OCI-LY7 (cell line): ENCODE measurements around the gene SRSF4. TPM values are rescaled to one million over a fixed set of nuclear protein-coding genes. Genes with fewer than 3 reads are reported as not detected.
A peak's percentile ranks its signal among the peaks of the same experiment; 100 is the strongest.

ENCODE experiments used
- BruUV-seq: library from RNA; stranded (reverse); fragments of 400-500 nt; replicated peaks from 2 replicates; lab custom pipeline; 2021; lab: Mats Ljungman, UMichigan
- CTCF ChIA-PET: fragments of 300-600 bp; sonication (Branson Sonifier 250); formaldehyde crosslinking; loops from one replicate; lab custom pipeline; 2022; ENCODE audit warnings: antibody characterized with exemption; ENCODE audit not compliant: unreplicated experiment; lab: Charles Lee
- POLR2A ChIA-PET: fragments of 300-600 bp; sonication (Branson Sonifier 250); formaldehyde crosslinking; loops from one replicate; lab custom pipeline; 2022; ENCODE audit warnings: antibody characterized with exemption; lab: Charles Lee
- DNase-seq: peaks from one replicate; pipeline ENCODE4 v3.0.0-alpha.2; 2015; ENCODE audit warnings: low spot score
- H2AFZ ChIP-seq: fragments of 200-600 bp; sonication (generic), shearing (Covaris generic); 2 replicates; pipeline ENCODE4 v1.6.1; 2014; ENCODE audit warnings: mild to moderate bottlenecking, antibody characterized with exemption, low read length, moderate library complexity
- H3K27ac ChIP-seq: fragments of 200-600 bp; sonication (generic); 2 replicates; pipeline ENCODE4 v1.5.1; 2014; ENCODE audit warnings: mixed run types, low read depth, mild to moderate bottlenecking, moderate library complexity, low read length, inconsistent platforms; ENCODE audit not compliant: poor library complexity, severe bottlenecking
- H3K36me3 ChIP-seq: fragments of 200-600 bp; sonication (generic); 2 replicates; pipeline ENCODE4 v1.6.1; 2014; ENCODE audit warnings: mild to moderate bottlenecking, antibody characterized with exemption, low read length, moderate library complexity, mixed read lengths; ENCODE audit not compliant: insufficient read depth
- H3K4me1 ChIP-seq: fragments of 200-600 bp; sonication (generic); 2 replicates; pipeline ENCODE4 v1.5.1; 2014; ENCODE audit warnings: mild to moderate bottlenecking, low read length; ENCODE audit not compliant: insufficient read depth, poor library complexity, severe bottlenecking
- H3K4me2 ChIP-seq: fragments of 200-600 bp; sonication (generic); 2 replicates; pipeline ENCODE4 v1.6.1; 2014; ENCODE audit warnings: mild to moderate bottlenecking, low read length
- H3K4me3 ChIP-seq: fragments of 200-600 bp; sonication (generic); 2 replicates; pipeline ENCODE4 v1.5.1; 2014; ENCODE audit warnings: mild to moderate bottlenecking, low read depth, low read length; ENCODE audit not compliant: poor library complexity, severe bottlenecking
- H3K79me2 ChIP-seq: fragments of 200-600 bp; sonication (generic); 2 replicates; pipeline ENCODE4 v1.6.1; 2016; ENCODE audit warnings: low read depth, mild to moderate bottlenecking, low read length, moderate library complexity, mixed read lengths; ENCODE audit not compliant: insufficient read depth
- H3K9me2 ChIP-seq: fragments of 200-600 bp; sonication (generic); 2 replicates; pipeline ENCODE4 v1.6.1; 2016; ENCODE audit warnings: mild to moderate bottlenecking, low read length, mixed read lengths; ENCODE audit not compliant: insufficient read depth
- H3K9me3 ChIP-seq: fragments of 200-600 bp; sonication (generic); 2 replicates; pipeline ENCODE4 v1.6.1; 2014; ENCODE audit warnings: mild to moderate bottlenecking, mixed run types, low read length, mixed read lengths
- H4K20me1 ChIP-seq: fragments of 200-600 bp; sonication (generic); 2 replicates; pipeline ENCODE4 v1.6.1; 2014; ENCODE audit warnings: mild to moderate bottlenecking, antibody characterized with exemption, low read length, moderate library complexity, mixed read lengths; ENCODE audit not compliant: insufficient read depth
- EZH2phosphoT487 ChIP-seq: fragments of 200-600 bp; sonication (generic); IDR thresholded peaks from 2 replicates; pipeline ENCODE4 v1.6.1; 2018; ENCODE audit warnings: low read depth, borderline replicate concordance, mild to moderate bottlenecking, mixed run types, antibody characterized with exemption, low read length, moderate library complexity, mixed read lengths
- intact Hi-C: fragments of 100-400 bp; cut with micrococcal nuclease; formaldehyde crosslinking; loops from one replicate; pipeline ENCODE4 v1.10.0; 2022; ENCODE audit not compliant: unreplicated experiment
- total RNA-seq, 2 experiments: library from RNA; depleted of rRNA in 1 of 2; stranded (reverse); fragments of >200 nt in 1 of 2; shearing (Covaris generic) in 1 of 2; gene quantifications; 2 replicates each; pipeline ENCODE4 v1.2.3, GENCODE V29; 2014 to 2022
- TF ChIP-seq, protein P1 (sequence below): fragments of 200-600 bp; sonication (generic); conservative IDR thresholded peaks from 2 replicates; pipeline ENCODE4 v1.5.1; 2014; ENCODE audit warnings: mild to moderate bottlenecking, antibody characterized with exemption, low read length, moderate library complexity, mixed read lengths

Gene SRSF4
- total RNA-seq, 2 experiments from 2014 or later: 52.8 to 122 TPM

DNA sequence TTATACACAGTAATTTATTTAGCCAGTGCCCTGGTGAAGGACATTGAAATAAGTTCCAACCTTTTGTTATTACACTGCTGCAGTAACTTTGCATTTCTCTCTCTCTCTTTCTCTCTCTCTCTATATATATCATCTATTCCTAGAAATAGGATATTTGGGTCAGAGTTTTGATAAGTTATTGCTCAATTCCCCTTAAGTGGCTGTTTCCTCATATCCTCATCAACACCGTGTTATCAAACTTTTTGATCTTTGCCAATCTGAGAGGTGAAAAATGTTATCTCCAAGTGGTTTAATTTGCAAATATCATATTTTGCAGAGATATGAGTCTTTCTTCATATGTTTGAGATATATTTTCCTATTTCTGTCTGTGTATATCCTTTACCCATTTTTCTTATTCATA lies 1.6 kb upstream of the SRSF4 start:
- BruUV-seq: no TSS peak
- Histone ChIP-seq H4K20me1 (peaks cover 26% of the 10 kb centered on the region), H3K9me3 (no peaks in the 10 kb centered on the region), H2AFZ (peak overlapping the region; percentile 92; the same call in 1 of the 2 replicates), H3K9me2 (no peaks in the 10 kb centered on the region), H3K79me2 (peaks cover 33% of the 10 kb centered on the region), H3K4me2 (no peak overlapping the region; the same call in 1 of the 2 replicates), H3K36me3 (peaks cover 28% of the 10 kb centered on the region), H3K4me1 (peaks cover 25% of the 10 kb centered on the region), H3K4me3 (no peak overlapping the region), H3K27ac (no peak overlapping the region)
- DNase-seq: no peak
- TF ChIP-seq EZH2phosphoT487: no peak
- TF ChIP-seq, protein P1, sequence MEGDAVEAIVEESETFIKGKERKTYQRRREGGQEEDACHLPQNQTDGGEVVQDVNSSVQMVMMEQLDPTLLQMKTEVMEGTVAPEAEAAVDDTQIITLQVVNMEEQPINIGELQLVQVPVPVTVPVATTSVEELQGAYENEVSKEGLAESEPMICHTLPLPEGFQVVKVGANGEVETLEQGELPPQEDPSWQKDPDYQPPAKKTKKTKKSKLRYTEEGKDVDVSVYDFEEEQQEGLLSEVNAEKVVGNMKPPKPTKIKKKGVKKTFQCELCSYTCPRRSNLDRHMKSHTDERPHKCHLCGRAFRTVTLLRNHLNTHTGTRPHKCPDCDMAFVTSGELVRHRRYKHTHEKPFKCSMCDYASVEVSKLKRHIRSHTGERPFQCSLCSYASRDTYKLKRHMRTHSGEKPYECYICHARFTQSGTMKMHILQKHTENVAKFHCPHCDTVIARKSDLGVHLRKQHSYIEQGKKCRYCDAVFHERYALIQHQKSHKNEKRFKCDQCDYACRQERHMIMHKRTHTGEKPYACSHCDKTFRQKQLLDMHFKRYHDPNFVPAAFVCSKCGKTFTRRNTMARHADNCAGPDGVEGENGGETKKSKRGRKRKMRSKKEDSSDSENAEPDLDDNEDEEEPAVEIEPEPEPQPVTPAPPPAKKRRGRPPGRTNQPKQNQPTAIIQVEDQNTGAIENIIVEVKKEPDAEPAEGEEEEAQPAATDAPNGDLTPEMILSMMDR: no peak
- ChIA-PET CTCF (no interaction called here), POLR2A (interaction anchor here (0.7 to 1.1 kb wide), 2 partner anchors 17 to 30 kb away, joined by 3 to 5 read pairs; no protein-coding TSS in a partner anchor)
- intact Hi-C loops: loop anchor here (5.0 kb wide), 2 partner anchors 301 to 671 kb away; no protein-coding TSS in a partner anchor

DNA sequence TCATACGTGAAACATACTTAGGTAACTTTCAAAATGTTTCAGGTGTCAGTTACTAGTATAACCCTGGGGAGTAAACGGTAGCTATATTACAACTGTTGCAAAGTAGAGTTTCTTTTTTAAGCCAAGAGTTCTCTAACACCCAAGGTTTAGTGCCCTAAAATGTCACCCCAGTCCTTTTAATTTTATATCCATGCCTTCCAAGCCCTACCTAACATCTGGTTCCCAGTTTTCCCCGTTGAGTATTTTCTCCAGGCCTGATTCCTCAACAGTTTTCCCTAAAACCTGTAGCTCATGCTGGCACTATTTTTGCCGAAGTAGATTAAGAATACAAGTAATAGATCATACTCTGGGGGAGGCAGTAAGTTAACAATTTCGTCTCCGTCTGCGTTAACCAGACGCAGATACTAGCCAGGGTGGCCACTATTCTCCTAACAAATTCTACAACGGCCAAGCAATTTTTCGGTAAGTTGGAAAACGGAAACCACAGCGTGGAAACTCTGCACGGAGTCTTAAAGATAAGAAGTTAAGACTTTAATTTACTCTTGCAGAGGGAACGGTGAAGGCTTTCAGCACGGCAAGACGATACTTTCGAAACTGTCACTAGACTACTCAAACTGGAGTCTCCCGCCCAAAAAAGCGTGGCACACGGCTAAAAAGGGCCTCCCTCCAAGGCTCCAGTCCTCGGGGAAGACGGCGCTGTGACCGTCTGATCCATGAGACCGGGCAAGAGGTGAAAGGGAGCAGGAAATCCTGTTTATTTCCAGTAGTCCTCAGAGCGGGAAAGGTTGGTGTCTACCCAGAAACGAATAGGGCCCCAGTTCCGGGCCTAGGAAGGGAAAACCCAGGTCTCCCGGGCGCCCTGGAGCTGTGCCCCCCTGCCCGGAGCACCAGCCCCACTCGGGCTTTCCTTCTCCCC lies 945 bp downstream of the SRSF4 start:
- ChIA-PET CTCF (interaction anchor here (1.5 kb wide), 1 partner anchor 51 kb away, joined by 3 read pairs; no protein-coding TSS in a partner anchor), POLR2A (interaction anchor here (1.0 to 2.7 kb wide), 4 partner anchors 10 to 267 kb away, joined by 3 to 11 read pairs (median 4); no protein-coding TSS in a partner anchor)
- no peaks in the 10 kb centered on the region for H3K9me2 ChIP-seq
- DNase-seq: no peak
- peak overlapping the region; percentile 95 for H3K4me2 ChIP-seq
- peaks cover 2% of the 10 kb centered on the region; the same call in 1 of the 2 replicates for H3K9me3 ChIP-seq
- TF ChIP-seq, protein P1: no peak
- TF ChIP-seq EZH2phosphoT487: no peak
- H3K27ac ChIP-seq: peak overlapping the region; percentile 82
- H3K79me2 ChIP-seq: peaks cover 58% of the 10 kb centered on the region
- H3K36me3 ChIP-seq: peaks cover 53% of the 10 kb centered on the region
- peaks cover 26% of the 10 kb centered on the region for H4K20me1 ChIP-seq
- intact Hi-C loops: loop anchor here (5.0 kb wide), 2 partner anchors 298 to 668 kb away; no protein-coding TSS in a partner anchor
- peak overlapping the region; percentile 3; the same call in 1 of the 2 replicates for H2AFZ ChIP-seq
- no TSS peak for BruUV-seq
- H3K4me1 ChIP-seq: peaks cover 25% of the 10 kb centered on the region
- H3K4me3 ChIP-seq: peak overlapping the region; percentile 92
